HS-5 (cell line): ENCODE data around the gene ZBED4.
A peak's percentile ranks its signal among the peaks of the same experiment; 100 is the strongest.

Experiments used
- DNase-seq: peaks from one replicate; pipeline ENCODE4 v3.0.0-alpha.2; 2012; ENCODE audit warnings: low read depth

The ZBED4 gene

GRCh38 chr22:49900441-49901230, 47.0 kb downstream of the ZBED4 start:
- no peak for DNase-seq

GRCh38 chr22:49901457-49901856, 47.8 kb downstream of the ZBED4 start:
- DNase-seq: no peak

DNA sequence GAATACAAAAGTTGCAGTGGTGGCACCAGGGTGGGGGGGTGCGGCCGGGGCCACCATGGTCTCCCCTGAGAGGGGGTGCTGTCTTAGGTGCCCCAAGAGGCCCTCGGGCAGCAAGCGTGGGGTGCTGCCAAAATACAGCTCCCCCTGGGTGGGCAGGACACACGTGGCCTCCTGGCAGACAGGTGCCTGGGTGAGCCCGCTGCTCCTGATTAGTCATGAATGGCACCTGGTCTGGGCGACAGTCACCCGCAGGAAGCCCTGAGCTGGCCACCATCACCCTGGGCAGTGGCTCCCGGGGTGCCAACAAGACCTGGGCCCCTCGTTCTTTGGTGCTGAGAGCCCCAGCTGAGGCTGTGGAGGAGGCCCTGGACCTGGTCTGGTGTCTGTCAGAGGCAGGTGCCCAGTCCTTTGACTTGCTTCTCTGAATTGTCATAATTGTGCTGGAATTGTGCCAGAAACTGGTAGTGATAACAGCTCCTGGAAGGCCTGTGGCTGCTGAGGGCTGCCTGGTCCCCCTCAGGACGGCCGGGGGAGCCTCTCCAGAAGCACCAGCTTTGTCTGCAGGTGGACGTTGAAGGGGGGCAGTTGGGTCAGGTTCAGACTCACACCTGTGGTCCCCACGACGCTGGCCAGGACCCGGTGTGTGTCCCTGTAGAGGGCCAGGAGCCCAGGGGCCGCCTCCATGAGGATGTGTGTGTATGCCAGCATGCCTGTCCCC, 49.8 kb downstream of the ZBED4 start:
- no peak for DNase-seq

GRCh38 chr22:49904040-49904369, 50.4 kb downstream of the ZBED4 start:
- DNase-seq: no peak

- no peak for DNase-seq
These were observed 51.8 kb downstream of the ZBED4 start for GRCh38 chr22:49905465-49905864.

- DNase-seq: no peak
These were observed 52.6 kb downstream of the ZBED4 start for GRCh38 chr22:49906071-49906798.

DNA sequence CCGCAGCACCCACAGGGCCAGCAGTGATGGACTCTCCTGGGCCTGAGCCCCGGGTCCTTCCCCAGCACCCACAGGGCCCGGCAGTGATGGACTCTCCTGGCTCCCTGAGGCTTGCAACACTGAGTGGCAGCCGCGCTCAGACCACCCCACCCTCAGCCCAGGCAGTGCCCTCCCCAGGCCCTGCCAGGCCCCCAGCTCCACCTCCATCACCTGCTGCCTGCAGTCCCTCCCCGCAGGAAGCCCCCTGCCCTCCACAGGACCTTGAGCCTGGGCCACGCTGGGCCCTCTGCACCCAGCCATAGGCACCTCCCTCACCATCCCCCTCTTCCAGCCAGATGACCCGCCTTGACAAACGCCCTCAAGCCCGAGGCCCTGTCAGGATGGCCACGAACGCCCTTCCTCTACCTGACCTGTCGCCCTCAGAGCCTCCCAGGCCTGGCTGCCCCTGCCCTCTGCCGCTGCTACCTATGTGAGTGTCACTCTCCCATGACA, 53.2 kb downstream of the ZBED4 start:
- no peak for DNase-seq

GRCh38 chr22:49907807-49908206, 54.2 kb downstream of the ZBED4 start:
- DNase-seq: no peak

GRCh38 chr22:49909476-49910205, 56.0 kb downstream of the ZBED4 start:
- DNase-seq: no peak

- no peak for DNase-seq
These were observed 56.8 kb downstream of the ZBED4 start for GRCh38 chr22:49910229-49911155.

GRCh38 chr22:49911881-49912625, 58.4 kb downstream of the ZBED4 start:
- DNase-seq: no peak

DNA sequence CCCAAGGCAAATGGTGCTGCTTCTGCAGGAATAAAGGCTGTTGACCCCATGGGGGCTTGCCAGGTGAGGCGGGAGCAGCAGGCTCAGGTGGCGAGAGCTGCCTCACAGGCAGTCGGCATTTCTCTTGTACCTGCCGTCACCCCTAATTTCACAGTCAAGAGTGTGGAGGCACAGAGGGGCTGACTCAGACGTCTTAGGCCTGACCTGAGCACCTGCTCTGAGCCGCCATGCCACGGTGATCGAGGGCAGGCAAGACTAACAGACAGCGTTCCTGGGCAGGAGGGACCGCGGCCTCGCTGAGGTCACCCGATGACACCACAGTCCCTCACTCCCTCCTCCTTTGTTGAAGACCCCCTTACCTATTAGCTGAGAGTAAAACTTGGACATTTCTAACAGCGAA, 59.4 kb downstream of the ZBED4 start:
- DNase-seq: no peak

DNA sequence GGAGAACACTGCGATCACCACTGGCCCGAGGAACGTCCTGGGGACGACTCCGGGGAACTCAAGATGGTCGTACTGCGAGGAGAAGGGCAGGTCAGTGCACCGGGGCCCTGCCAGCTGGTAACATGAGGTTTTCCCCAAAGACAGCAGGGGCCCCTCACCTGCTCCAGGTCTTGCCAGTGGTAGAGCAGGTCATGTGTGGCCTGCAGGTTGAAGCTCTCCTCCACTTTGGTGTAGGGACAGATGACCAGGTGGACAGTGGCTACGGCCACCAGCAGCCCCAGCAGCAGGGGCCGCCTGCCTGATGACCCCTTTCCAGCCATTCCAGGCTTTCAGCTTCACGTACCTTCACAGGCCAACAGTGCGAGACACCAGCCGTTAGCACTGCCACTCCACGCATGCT, 59.8 kb downstream of the ZBED4 start:
- no peak for DNase-seq

DNA sequence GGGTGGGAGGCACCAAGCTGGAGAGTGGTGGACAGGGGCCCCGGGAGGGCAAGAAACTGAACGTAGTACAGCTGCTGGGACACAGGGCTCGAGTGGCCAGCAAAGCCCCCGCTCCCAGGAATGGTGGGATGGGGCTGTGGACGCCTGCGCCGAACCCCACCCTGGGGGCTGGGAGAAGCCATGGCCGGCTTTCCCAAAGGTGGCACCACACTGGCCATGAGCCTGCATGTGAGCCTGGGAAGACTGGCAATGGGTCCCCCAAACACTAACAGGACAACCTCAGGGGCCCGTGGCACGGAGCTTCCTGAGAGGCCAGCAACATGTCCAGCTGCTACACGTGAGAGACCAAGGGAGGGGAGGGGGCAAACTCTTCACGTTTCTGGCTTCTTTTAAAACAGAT, 60.6 kb downstream of the ZBED4 start:
- DNase-seq: no peak

DNA sequence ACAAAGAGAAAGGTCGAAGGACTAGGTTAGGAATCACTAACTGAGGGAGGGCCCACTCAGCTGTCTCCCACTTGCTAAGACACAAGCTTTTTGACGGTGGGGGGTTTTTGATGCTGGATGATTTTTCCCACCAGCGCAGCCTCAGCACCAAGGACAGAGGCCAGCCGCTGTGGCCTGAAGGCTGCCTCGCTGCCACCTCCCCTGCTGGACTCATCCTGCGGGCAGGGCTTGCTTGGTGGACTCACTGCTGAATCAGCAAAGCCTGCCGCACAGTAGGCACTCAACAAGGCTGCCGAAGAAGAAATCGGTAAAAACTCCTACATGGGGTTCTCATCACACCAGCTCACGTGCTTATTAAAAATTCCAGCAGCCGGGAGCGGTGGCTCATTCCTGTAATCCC, 62.0 kb downstream of the ZBED4 start:
- no peak for DNase-seq

DNA sequence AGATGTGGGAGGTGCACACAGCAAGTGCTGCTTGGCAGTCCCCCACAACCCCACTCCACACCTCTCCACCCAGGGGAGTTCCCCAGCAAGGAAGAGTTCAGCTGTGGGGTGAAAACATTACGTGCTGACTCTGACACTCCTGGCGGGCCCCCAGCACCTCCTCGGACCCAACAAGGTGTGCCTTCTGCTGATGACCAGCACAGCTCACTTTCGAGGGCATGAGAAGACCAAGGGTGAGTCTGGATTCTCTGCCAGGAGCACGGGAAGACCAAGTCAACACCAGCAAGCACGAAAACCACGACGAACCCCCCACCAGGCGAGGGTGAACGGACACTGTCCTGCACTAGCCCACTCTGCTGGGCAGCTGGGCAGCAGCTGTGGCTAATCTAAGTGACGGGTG, 63.2 kb downstream of the ZBED4 start:
- DNase-seq: no peak

GRCh38 chr22:49917974-49918910, 64.6 kb downstream of the ZBED4 start, which contains the start of the genes ALG12 and CRELD2:
ALG12 (minus strand) TSS chr22:49918438; CDS start chr22:49913765, 4,673 bp downstream.
CRELD2 (plus strand) TSS chr22:49918634; CDS start chr22:49918770, 136 bp downstream.
- DNase-seq: peak; percentile 78

DNA sequence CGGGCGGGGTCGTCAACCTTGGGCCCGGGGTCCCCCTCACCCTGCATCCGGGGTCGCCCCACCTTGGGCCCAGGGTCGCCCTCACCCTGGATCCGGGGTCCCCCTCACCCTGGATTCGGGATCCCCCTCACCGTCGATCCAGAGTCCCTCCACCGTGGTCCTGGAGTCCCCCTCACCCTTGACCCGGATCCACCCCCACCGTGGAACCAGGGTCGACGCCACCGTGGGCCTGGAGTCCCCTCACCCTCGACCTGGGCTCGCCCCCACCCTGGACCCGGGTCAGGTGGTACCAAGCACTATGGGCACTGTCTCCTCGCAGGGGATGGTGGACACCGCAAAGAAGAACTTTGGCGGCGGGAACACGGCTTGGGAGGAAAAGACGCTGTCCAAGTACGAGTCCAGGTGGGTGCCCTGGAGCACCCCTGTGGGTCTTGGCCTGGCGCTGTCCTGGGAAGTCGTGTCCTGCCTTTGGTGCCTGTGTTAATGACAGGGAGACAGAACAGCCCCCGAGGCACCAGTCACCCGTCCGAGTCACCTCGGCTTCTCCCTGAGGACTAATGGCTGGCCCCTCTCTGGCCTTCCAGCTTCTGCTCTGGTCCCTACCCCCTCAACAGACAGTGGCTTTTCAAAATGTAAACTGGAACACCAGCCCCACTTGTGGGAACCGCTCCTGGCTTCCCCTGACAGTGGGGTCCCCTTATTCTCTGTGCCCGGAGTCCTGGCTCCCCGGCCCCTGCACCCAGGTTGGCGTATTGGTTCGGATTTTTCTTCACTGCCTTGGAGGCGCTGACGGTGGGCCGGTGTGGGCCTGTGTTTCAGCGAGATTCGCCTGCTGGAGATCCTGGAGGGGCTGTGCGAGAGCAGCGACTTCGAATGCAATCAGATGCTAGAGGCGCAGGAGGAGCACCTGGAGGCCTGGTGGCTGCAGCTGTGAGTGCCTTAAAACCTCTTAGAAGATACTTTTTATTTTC, 65.6 kb downstream of the ZBED4 start:
- no peak for DNase-seq
